BJ (cell line): Measurements from ENCODE around the gene GUCA1C. TPM values are rescaled to one million over a fixed set of nuclear protein-coding genes. Genes with fewer than 3 reads are reported as not detected.

Source experiments
- CTCF ChIA-PET: fragments of 350-600 bp; formaldehyde crosslinking; extraction: SDS; loops from one replicate; lab custom pipeline; 2021; ENCODE audit warnings: antibody characterized with exemption, inconsistent platforms; lab: Yijun Ruan, JAX
- POLR2A ChIA-PET: fragments of 300-600 bp; sonication (Branson Sonifier 250); formaldehyde crosslinking; extraction: SDS; loops from one replicate; lab custom pipeline; 2021; ENCODE audit warnings: antibody characterized with exemption; lab: Charles Lee
- DNase-seq: peaks from one replicate; pipeline ENCODE4 v3.0.0-alpha.2; 2011; ENCODE audit warnings: low read depth
- H3K27me3 ChIP-seq: 2 replicates; pipeline ENCODE4 v1.6.0; 2011; ENCODE audit warnings: low read length; ENCODE audit not compliant: control insufficient read depth, insufficient read depth
- H3K36me3 ChIP-seq: 2 replicates; pipeline ENCODE4 v1.5.1; 2011; ENCODE audit warnings: low read length; ENCODE audit not compliant: control insufficient read depth, insufficient read depth
- H3K4me3 ChIP-seq: 2 replicates; pipeline ENCODE4 v1.5.1; 2011; ENCODE audit warnings: low read depth, mild to moderate bottlenecking, control low read depth, low read length
- polyA plus RNA-seq: library from polyadenylated mRNA; depleted of rRNA; stranded (reverse); fragments of >200 nt; gene quantifications from 2 replicates; pipeline ENCODE4 v1.2.3, GENCODE V29; 2011
- TF ChIP-seq, protein P1 (sequence below): IDR thresholded peaks from 2 replicates; pipeline ENCODE4 v1.5.1; 2011; ENCODE audit warnings: low read depth, mild to moderate bottlenecking, control low read depth, inconsistent platforms, low read length, moderate library complexity; ENCODE audit not compliant: insufficient read depth

GUCA1C gene
- polyA plus RNA-seq, 1 experiment = not detected

- POLR2A ChIA-PET = no interaction called here
- H3K27me3 ChIP-seq = no peaks in the 10 kb centered on the region
- TF ChIP-seq, protein P1, sequence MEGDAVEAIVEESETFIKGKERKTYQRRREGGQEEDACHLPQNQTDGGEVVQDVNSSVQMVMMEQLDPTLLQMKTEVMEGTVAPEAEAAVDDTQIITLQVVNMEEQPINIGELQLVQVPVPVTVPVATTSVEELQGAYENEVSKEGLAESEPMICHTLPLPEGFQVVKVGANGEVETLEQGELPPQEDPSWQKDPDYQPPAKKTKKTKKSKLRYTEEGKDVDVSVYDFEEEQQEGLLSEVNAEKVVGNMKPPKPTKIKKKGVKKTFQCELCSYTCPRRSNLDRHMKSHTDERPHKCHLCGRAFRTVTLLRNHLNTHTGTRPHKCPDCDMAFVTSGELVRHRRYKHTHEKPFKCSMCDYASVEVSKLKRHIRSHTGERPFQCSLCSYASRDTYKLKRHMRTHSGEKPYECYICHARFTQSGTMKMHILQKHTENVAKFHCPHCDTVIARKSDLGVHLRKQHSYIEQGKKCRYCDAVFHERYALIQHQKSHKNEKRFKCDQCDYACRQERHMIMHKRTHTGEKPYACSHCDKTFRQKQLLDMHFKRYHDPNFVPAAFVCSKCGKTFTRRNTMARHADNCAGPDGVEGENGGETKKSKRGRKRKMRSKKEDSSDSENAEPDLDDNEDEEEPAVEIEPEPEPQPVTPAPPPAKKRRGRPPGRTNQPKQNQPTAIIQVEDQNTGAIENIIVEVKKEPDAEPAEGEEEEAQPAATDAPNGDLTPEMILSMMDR = no peak
- no peak overlapping the region for H3K4me3 ChIP-seq
- CTCF ChIA-PET = interaction anchor here (1.3 kb wide), 1 partner anchor 23 kb away, joined by 4 read pairs; no protein-coding TSS in a partner anchor
- DNase-seq = no peak
- no peaks in the 10 kb centered on the region for H3K36me3 ChIP-seq
Measured at GRCh38 chr3:108891833-108892232, 61.8 kb downstream of the GUCA1C start.

GRCh38 chr3:108887777-108888176 is 65.9 kb downstream of the GUCA1C start:
- Histone ChIP-seq H3K4me3 (no peak overlapping the region), H3K36me3 (no peaks in the 10 kb centered on the region), H3K27me3 (no peaks in the 10 kb centered on the region)
- ChIA-PET CTCF (no interaction called here), POLR2A (no interaction called here)
- no peak for DNase-seq
- TF ChIP-seq, protein P1 = no peak

- no peaks in the 10 kb centered on the region for H3K36me3 ChIP-seq
- CTCF ChIA-PET = no interaction called here
Measured at GRCh38 chr3:108887121-108887520, 66.6 kb downstream of the GUCA1C start.

GRCh38 chr3:108883373-108883772 is 70.3 kb downstream of the GUCA1C start:
- POLR2A ChIA-PET = no interaction called here
- CTCF ChIA-PET = no interaction called here
- DNase-seq = no peak

More at GRCh38 chr3:108887121-108887520, 66.6 kb downstream of the GUCA1C start:
- POLR2A ChIA-PET = no interaction called here
- Histone ChIP-seq H3K27me3 (no peaks in the 10 kb centered on the region), H3K4me3 (no peak overlapping the region)
- TF ChIP-seq, protein P1 = no peak
- no peak for DNase-seq

GRCh38 chr3:108882762-108883161 is 70.9 kb downstream of the GUCA1C start:
- no peaks in the 10 kb centered on the region for H3K27me3 ChIP-seq
- POLR2A ChIA-PET = no interaction called here
- no peak for DNase-seq
- H3K36me3 ChIP-seq = no peaks in the 10 kb centered on the region
- TF ChIP-seq, protein P1 = no peak
- H3K4me3 ChIP-seq = no peak overlapping the region
- CTCF ChIA-PET = no interaction called here

More at GRCh38 chr3:108883373-108883772, 70.3 kb downstream of the GUCA1C start:
- TF ChIP-seq, protein P1 = no peak
- no peak overlapping the region for H3K4me3 ChIP-seq
- H3K36me3 ChIP-seq = no peaks in the 10 kb centered on the region
- H3K27me3 ChIP-seq = no peaks in the 10 kb centered on the region
